Brain microvascular endothelial cell (primary cell): Measurements from ENCODE around the gene ETFA.

Source experiments
- DNase-seq: peaks from one replicate; pipeline ENCODE4 v3.0.0-alpha.2; 2020
- H3K27ac ChIP-seq: fragments of 250-450 bp; sonication (Bioruptor Pico); 2 replicates; pipeline ENCODE4 v1.5.1; 2020; ENCODE audit warnings: mild to moderate bottlenecking, moderate library complexity
- H3K27me3 ChIP-seq: fragments of 250-450 bp; sonication (Bioruptor Pico); replicated peaks from 2 replicates; pipeline ENCODE4 v1.5.1; 2020; ENCODE audit warnings: mild to moderate bottlenecking
- H3K36me3 ChIP-seq: fragments of 250-450 bp; sonication (Bioruptor Pico); replicated peaks from 2 replicates; pipeline ENCODE4 v1.5.1; 2020; ENCODE audit warnings: mild to moderate bottlenecking
- H3K4me3 ChIP-seq: 2 replicates; pipeline ENCODE4 v1.5.1; 2011; ENCODE audit warnings: low read depth, mild to moderate bottlenecking, control low read depth, low read length, moderate library complexity
- CTCF ChIP-seq: IDR thresholded peaks from 2 replicates; pipeline ENCODE4 v1.5.1; 2011; ENCODE audit warnings: low read depth, mild to moderate bottlenecking, moderate library complexity, low read length, control low read depth, inconsistent platforms; ENCODE audit errors: missing control alignments
- in situ Hi-C: cut with HindIII; loops from 2 replicates; pipeline ENCODE4 v1.10.0; 2017; ENCODE audit warnings: low sequenced_read_pairs, low pct_ligation_motif_present

Gene ETFA

GRCh38 chr15:76234337-76234889, 76.9 kb downstream of the ETFA start:
- in situ Hi-C loops: no loop called here
- DNase-seq: no peak
- Histone ChIP-seq H3K4me3 (no peak overlapping the region), H3K27me3 (no peaks in the 10 kb centered on the region), H3K27ac (no peak overlapping the region), H3K36me3 (peaks cover 5% of the 10 kb centered on the region)
- TF ChIP-seq CTCF: no peak

- DNase-seq: no peak
- no peak for TF ChIP-seq CTCF
- H3K27me3 ChIP-seq: no peaks in the 10 kb centered on the region
- no peak overlapping the region for H3K27ac ChIP-seq
- H3K36me3 ChIP-seq: peaks cover 5% of the 10 kb centered on the region
- in situ Hi-C loops: no loop called here
- no peak overlapping the region for H3K4me3 ChIP-seq
Observed at GRCh38 chr15:76233921-76234320, 77.3 kb downstream of the ETFA start.

GRCh38 chr15:76229266-76229665, 82.0 kb downstream of the ETFA start:
- no peak for DNase-seq
- H3K36me3 ChIP-seq: peaks cover 15% of the 10 kb centered on the region
- TF ChIP-seq CTCF: no peak
- H3K27me3 ChIP-seq: no peaks in the 10 kb centered on the region
- in situ Hi-C loops: no loop called here
- H3K27ac ChIP-seq: no peak overlapping the region
- no peak overlapping the region for H3K4me3 ChIP-seq

GRCh38 chr15:76223521-76223920, 87.7 kb downstream of the ETFA start:
- no peaks in the 10 kb centered on the region for H3K27me3 ChIP-seq
- H3K27ac ChIP-seq: no peak overlapping the region
- in situ Hi-C loops: no loop called here
- no peak for DNase-seq
- TF ChIP-seq CTCF: no peak
- no peak overlapping the region for H3K4me3 ChIP-seq
- H3K36me3 ChIP-seq: peaks cover 17% of the 10 kb centered on the region

- H3K27me3 ChIP-seq: no peaks in the 10 kb centered on the region
- in situ Hi-C loops: no loop called here
- DNase-seq: no peak
- no peak overlapping the region for H3K27ac ChIP-seq
- H3K4me3 ChIP-seq: no peak overlapping the region
- peaks cover 14% of the 10 kb centered on the region for H3K36me3 ChIP-seq
- no peak for TF ChIP-seq CTCF
Observed at GRCh38 chr15:76222159-76222558, 89.1 kb downstream of the ETFA start.

- no peak overlapping the region for H3K27ac ChIP-seq
- H3K27me3 ChIP-seq: no peaks in the 10 kb centered on the region
- DNase-seq: no peak
- TF ChIP-seq CTCF: no peak
- in situ Hi-C loops: no loop called here
- H3K4me3 ChIP-seq: no peak overlapping the region
- peaks cover 14% of the 10 kb centered on the region for H3K36me3 ChIP-seq
Observed at GRCh38 chr15:76221085-76221767, 90.0 kb downstream of the ETFA start.
